Measurements from ENCODE around the gene P2RX5. TPM values are rescaled to one million over a fixed set of nuclear protein-coding genes. Genes with fewer than 3 reads are reported as not detected.

The P2RX5 gene
- total RNA-seq, 1 experiment from 2014 or later = 8.8 TPM

- no peak for TF ChIP-seq ATF3 (CRISPR knock-in tag; conservative IDR thresholded peaks at IDR 0.05)
- no peak for TF ChIP-seq NFATC4 (CRISPR knock-in tag; IDR thresholded peaks at IDR 0.05)
- TF ChIP-seq, protein P1, sequence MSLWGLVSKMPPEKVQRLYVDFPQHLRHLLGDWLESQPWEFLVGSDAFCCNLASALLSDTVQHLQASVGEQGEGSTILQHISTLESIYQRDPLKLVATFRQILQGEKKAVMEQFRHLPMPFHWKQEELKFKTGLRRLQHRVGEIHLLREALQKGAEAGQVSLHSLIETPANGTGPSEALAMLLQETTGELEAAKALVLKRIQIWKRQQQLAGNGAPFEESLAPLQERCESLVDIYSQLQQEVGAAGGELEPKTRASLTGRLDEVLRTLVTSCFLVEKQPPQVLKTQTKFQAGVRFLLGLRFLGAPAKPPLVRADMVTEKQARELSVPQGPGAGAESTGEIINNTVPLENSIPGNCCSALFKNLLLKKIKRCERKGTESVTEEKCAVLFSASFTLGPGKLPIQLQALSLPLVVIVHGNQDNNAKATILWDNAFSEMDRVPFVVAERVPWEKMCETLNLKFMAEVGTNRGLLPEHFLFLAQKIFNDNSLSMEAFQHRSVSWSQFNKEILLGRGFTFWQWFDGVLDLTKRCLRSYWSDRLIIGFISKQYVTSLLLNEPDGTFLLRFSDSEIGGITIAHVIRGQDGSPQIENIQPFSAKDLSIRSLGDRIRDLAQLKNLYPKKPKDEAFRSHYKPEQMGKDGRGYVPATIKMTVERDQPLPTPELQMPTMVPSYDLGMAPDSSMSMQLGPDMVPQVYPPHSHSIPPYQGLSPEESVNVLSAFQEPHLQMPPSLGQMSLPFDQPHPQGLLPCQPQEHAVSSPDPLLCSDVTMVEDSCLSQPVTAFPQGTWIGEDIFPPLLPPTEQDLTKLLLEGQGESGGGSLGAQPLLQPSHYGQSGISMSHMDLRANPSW (CRISPR knock-in tag; conservative IDR thresholded peaks at IDR 0.05; ENCODE audit: low read depth) = no peak
- no peak for TF ChIP-seq EMX1 (CRISPR knock-in tag; IDR thresholded peaks at IDR 0.05)
- no peak for TF ChIP-seq GRHL2 (CRISPR knock-in tag; IDR thresholded peaks at IDR 0.05; ENCODE audit: insufficient replicate concordance, severe bottlenecking)
Observed at GRCh38 chr17:3718201-3718600, 22.2 kb upstream of the P2RX5 start (continued).

- no peak overlapping the region for H3K4me3 Mint-ChIP-seq
- POLR2A ChIA-PET = no interaction called here
- H3K36me3 Mint-ChIP-seq = peaks cover 26% of the 10 kb centered on the region
Observed at GRCh38 chr17:3715296-3715695, 19.3 kb upstream of the P2RX5 start.

GRCh38 chr17:3712811-3713463 lies 17.0 kb upstream of the P2RX5 start:
- H3K4me1 Mint-ChIP-seq = no peaks in the 10 kb centered on the region
- ChIA-PET POLR2A (no interaction called here), CTCF (no interaction called here)
- no peak overlapping the region for H3K27ac Mint-ChIP-seq
- H3K9me3 Mint-ChIP-seq = no peaks in the 10 kb centered on the region
- H3K4me3 Mint-ChIP-seq = no peak overlapping the region
- no peaks in the 10 kb centered on the region for H3K27me3 Mint-ChIP-seq (ENCODE audit: low read depth)
- no peak for DNase-seq (ENCODE audit: low spot score)
- no peak for ATAC-seq
- H3K36me3 Mint-ChIP-seq = peaks cover 22% of the 10 kb centered on the region
- TF ChIP-seq NFATC4 (CRISPR knock-in tag; IDR thresholded peaks at IDR 0.05) (no peak), MYBL2 (CRISPR knock-in tag; IDR thresholded peaks at IDR 0.05) (no peak), PRRX2 (CRISPR knock-in tag; IDR thresholded peaks at IDR 0.05) (no peak), JAZF1 (CRISPR knock-in tag; IDR thresholded peaks at IDR 0.05) (no peak), PRDM15 (CRISPR knock-in tag; IDR thresholded peaks at IDR 0.05) (no peak), NFYB (CRISPR knock-in tag; conservative IDR thresholded peaks at IDR 0.05; ENCODE audit: low read depth) (no peak), TEAD1 (CRISPR knock-in tag; IDR thresholded peaks at IDR 0.05) (no peak), MXD4 (CRISPR knock-in tag; IDR thresholded peaks at IDR 0.05; ENCODE audit: borderline replicate concordance) (no peak), ZNF416 (CRISPR knock-in tag; IDR thresholded peaks at IDR 0.05) (no peak), GTF2I (CRISPR knock-in tag; conservative IDR thresholded peaks at IDR 0.05) (no peak), NR1H2 (CRISPR knock-in tag; IDR thresholded peaks at IDR 0.05) (no peak), NR2C2 (CRISPR knock-in tag; IDR thresholded peaks at IDR 0.05) (no peak), OVOL2 (CRISPR knock-in tag; IDR thresholded peaks at IDR 0.05; ENCODE audit: borderline replicate concordance) (no peak), RORB (CRISPR knock-in tag; IDR thresholded peaks at IDR 0.05) (no peak), SOX15 (CRISPR knock-in tag; IDR thresholded peaks at IDR 0.05) (no peak), GABPB1 (CRISPR knock-in tag; IDR thresholded peaks at IDR 0.05) (no peak), SP1 (CRISPR knock-in tag; conservative IDR thresholded peaks at IDR 0.05) (no peak)
- TF ChIP-seq, protein P2, sequence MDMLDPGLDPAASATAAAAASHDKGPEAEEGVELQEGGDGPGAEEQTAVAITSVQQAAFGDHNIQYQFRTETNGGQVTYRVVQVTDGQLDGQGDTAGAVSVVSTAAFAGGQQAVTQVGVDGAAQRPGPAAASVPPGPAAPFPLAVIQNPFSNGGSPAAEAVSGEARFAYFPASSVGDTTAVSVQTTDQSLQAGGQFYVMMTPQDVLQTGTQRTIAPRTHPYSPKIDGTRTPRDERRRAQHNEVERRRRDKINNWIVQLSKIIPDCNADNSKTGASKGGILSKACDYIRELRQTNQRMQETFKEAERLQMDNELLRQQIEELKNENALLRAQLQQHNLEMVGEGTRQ (CRISPR knock-in tag; IDR thresholded peaks at IDR 0.05) = no peak

More at GRCh38 chr17:3715296-3715695, 19.3 kb upstream of the P2RX5 start:
- Mint-ChIP-seq H3K27ac (no peak overlapping the region), H3K27me3 (ENCODE audit: low read depth) (no peaks in the 10 kb centered on the region), H3K9me3 (no peaks in the 10 kb centered on the region), H3K4me1 (no peaks in the 10 kb centered on the region)
- TF ChIP-seq, protein P3, sequence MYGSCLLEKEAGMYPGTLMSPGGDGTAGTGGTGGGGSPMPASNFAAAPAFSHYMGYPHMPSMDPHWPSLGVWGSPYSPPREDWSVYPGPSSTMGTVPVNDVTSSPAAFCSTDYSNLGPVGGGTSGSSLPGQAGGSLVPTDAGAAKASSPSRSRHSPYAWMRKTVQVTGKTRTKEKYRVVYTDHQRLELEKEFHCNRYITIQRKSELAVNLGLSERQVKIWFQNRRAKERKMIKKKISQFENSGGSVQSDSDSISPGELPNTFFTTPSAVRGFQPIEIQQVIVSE (CRISPR knock-in tag; IDR thresholded peaks at IDR 0.05; ENCODE audit: borderline replicate concordance) = no peak
- TF ChIP-seq KAT7 (CRISPR knock-in tag; IDR thresholded peaks at IDR 0.05; ENCODE audit: borderline replicate concordance) = no peak
- TF ChIP-seq, protein P4, sequence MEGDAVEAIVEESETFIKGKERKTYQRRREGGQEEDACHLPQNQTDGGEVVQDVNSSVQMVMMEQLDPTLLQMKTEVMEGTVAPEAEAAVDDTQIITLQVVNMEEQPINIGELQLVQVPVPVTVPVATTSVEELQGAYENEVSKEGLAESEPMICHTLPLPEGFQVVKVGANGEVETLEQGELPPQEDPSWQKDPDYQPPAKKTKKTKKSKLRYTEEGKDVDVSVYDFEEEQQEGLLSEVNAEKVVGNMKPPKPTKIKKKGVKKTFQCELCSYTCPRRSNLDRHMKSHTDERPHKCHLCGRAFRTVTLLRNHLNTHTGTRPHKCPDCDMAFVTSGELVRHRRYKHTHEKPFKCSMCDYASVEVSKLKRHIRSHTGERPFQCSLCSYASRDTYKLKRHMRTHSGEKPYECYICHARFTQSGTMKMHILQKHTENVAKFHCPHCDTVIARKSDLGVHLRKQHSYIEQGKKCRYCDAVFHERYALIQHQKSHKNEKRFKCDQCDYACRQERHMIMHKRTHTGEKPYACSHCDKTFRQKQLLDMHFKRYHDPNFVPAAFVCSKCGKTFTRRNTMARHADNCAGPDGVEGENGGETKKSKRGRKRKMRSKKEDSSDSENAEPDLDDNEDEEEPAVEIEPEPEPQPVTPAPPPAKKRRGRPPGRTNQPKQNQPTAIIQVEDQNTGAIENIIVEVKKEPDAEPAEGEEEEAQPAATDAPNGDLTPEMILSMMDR (IDR thresholded peaks at IDR 0.05) = no peak
- ATAC-seq = no peak
- CTCF ChIA-PET = interaction anchor here (0.6 kb wide), 1 partner anchor 22 kb away, joined by 3 read pairs; no protein-coding TSS in a partner anchor
- no peak for DNase-seq (ENCODE audit: low spot score)

Data from WTC11 (cell line).